ENCODE measurements around the gene MCUB.

DNA sequence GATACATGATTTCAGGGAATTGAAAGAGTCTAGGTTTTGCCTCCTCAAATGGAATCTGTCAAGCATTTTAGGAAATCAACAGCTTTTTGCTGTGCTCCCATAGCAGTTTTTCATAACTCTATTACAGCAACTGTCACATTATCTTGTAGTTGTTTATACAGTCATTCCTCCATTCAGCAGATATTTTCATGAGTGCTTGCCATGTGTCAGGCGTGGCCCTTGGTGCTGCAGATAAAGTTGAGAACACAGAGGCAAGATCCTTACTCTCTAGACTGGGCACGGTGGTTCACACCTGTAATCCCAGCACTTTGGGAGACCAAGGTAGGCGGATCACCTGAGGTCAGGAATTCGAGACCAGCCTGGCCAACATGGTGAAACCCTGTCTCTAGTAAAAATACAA is 67.3 kb downstream of the MCUB start:
- TF ChIP-seq, protein P1, sequence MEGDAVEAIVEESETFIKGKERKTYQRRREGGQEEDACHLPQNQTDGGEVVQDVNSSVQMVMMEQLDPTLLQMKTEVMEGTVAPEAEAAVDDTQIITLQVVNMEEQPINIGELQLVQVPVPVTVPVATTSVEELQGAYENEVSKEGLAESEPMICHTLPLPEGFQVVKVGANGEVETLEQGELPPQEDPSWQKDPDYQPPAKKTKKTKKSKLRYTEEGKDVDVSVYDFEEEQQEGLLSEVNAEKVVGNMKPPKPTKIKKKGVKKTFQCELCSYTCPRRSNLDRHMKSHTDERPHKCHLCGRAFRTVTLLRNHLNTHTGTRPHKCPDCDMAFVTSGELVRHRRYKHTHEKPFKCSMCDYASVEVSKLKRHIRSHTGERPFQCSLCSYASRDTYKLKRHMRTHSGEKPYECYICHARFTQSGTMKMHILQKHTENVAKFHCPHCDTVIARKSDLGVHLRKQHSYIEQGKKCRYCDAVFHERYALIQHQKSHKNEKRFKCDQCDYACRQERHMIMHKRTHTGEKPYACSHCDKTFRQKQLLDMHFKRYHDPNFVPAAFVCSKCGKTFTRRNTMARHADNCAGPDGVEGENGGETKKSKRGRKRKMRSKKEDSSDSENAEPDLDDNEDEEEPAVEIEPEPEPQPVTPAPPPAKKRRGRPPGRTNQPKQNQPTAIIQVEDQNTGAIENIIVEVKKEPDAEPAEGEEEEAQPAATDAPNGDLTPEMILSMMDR (IDR thresholded peaks at IDR 0.05; ENCODE audit: low read length) = no peak
- TF ChIP-seq EZH2 (optimal IDR thresholded peaks at IDR 0.05; ENCODE audit: low read depth, low read length) = no peak
- TF ChIP-seq EZH2phosphoT487 (IDR thresholded peaks at IDR 0.05; ENCODE audit: low read length) = no peak
